Keratinocyte (primary cell): ENCODE data around the gene PPM1A. TPM values are rescaled to one million over a fixed set of nuclear protein-coding genes. Genes with fewer than 3 reads are reported as not detected.

Experiments
- DNase-seq: peaks from one replicate; pipeline ENCODE4 v3.0.0-alpha.2; 2011; ENCODE audit warnings: low read depth, missing footprints, low spot score
- FAIRE-seq: peaks from 2 replicates; lab custom pipeline; 2011; peaks lifted over from hg19 to GRCh38; lab: Jason Lieb, UNC
- H2AFZ ChIP-seq: 2 replicates; pipeline ENCODE4 v1.6.0; 2012; ENCODE audit warnings: low read length, control low read depth, inconsistent platforms; ENCODE audit not compliant: control insufficient read depth
- H3K27ac ChIP-seq: 2 replicates; pipeline ENCODE4 v1.5.1; 2011; ENCODE audit warnings: low read length; ENCODE audit not compliant: control insufficient read depth, insufficient read depth
- H3K27me3 ChIP-seq: 3 replicates; pipeline ENCODE4 v1.6.0; 2011; ENCODE audit warnings: low read length; ENCODE audit not compliant: control insufficient read depth, insufficient read depth; ENCODE audit errors: extremely low read depth
- H3K36me3 ChIP-seq, 2 experiments: 2 replicates in 1 of 2; 3 replicates in 1 of 2; pipeline ENCODE4 v1.5.1; 2011; ENCODE audit warnings: low read length in 2 of 2, mild to moderate bottlenecking in 1 of 2; ENCODE audit not compliant: control insufficient read depth in 2 of 2, insufficient read depth in 2 of 2; ENCODE audit errors: extremely low read depth in 1 of 2
- H3K4me1 ChIP-seq: 3 replicates; pipeline ENCODE4 v1.5.1; 2011; ENCODE audit warnings: low read length; ENCODE audit not compliant: control insufficient read depth, insufficient read depth; ENCODE audit errors: extremely low read depth
- H3K4me2 ChIP-seq: 3 replicates; pipeline ENCODE4 v1.6.0; 2011; ENCODE audit warnings: low read depth, low read length; ENCODE audit not compliant: control insufficient read depth, insufficient read depth; ENCODE audit errors: extremely low read depth
- H3K4me3 ChIP-seq, 3 experiments: fragments of 200-600 bp in 1 of 3; sonication (generic) in 1 of 3; 2 replicates in 2 of 3; 3 replicates in 1 of 3; pipeline ENCODE4 v1.5.1; 2011 to 2016; ENCODE audit warnings: low read length in 3 of 3, mild to moderate bottlenecking in 3 of 3, control low read depth in 2 of 3, inconsistent platforms in 1 of 3, low read depth in 1 of 3, mixed read lengths in 1 of 3, mixed run types in 1 of 3, moderate library complexity in 1 of 3; ENCODE audit not compliant: control insufficient read depth in 2 of 3, insufficient read depth in 2 of 3; ENCODE audit errors: extremely low read depth in 1 of 3
- H3K79me2 ChIP-seq: 2 replicates; pipeline ENCODE4 v1.6.0; 2012; ENCODE audit warnings: low read length; ENCODE audit not compliant: control insufficient read depth, insufficient read depth
- H3K9ac ChIP-seq: 3 replicates; pipeline ENCODE4 v1.6.0; 2011; ENCODE audit warnings: low read length; ENCODE audit not compliant: control insufficient read depth, insufficient read depth; ENCODE audit errors: extremely low read depth
- H3K9me1 ChIP-seq: 3 replicates; pipeline ENCODE4 v1.6.0; 2011; ENCODE audit warnings: low read length; ENCODE audit not compliant: control insufficient read depth, insufficient read depth; ENCODE audit errors: extremely low read depth
- H3K9me3 ChIP-seq: 2 replicates; pipeline ENCODE4 v1.5.1; 2012; ENCODE audit warnings: low read depth, low read length; ENCODE audit not compliant: control insufficient read depth
- H4K20me1 ChIP-seq: 3 replicates; pipeline ENCODE4 v1.6.0; 2011; ENCODE audit warnings: low read length; ENCODE audit not compliant: control insufficient read depth, insufficient read depth; ENCODE audit errors: extremely low read depth
- CTCF ChIP-seq, 3 experiments: IDR thresholded peaks in 1 of 3; conservative IDR thresholded peaks in 1 of 3; optimal IDR thresholded peaks in 1 of 3; 2 replicates in 2 of 3; 3 replicates in 1 of 3; pipeline versions ENCODE3 to v1.5.1; 2011; ENCODE audit warnings: low read length in 3 of 3, mild to moderate bottlenecking in 3 of 3, moderate library complexity in 2 of 3, control low read depth in 1 of 3, inconsistent platforms in 1 of 3; ENCODE audit not compliant: insufficient read depth in 2 of 3; ENCODE audit errors: extremely low read depth in 1 of 3
- EZH2 ChIP-seq: IDR thresholded peaks from one replicate; pipeline ENCODE4 v1.6.1; 2012; ENCODE audit warnings: inconsistent platforms, mild to moderate bottlenecking, low read length, moderate library complexity
- dilution Hi-C: fragments of 300-500 bp; cut with MboI; formaldehyde crosslinking; loops from one replicate; pipeline ENCODE4 v1.7.0; 2020; ENCODE audit warnings: low sequenced_read_pairs; ENCODE audit not compliant: extremely low pct_ligation_motif_present
- polyA plus RNA-seq, 5 experiments: library from polyadenylated mRNA; depleted of rRNA in 3 of 5; stranded (reverse) in 3 of 5; stranded (forward) in 1 of 5; unstranded in 1 of 5; fragments of >200 nt; gene quantifications; 1 replicate in 1 of 5; 2 replicates in 3 of 5; 3 replicates in 1 of 5; pipeline versions ENCODE4 v1.2.1 to v1.2.3, GENCODE V29; 2011 to 2012; ENCODE audit warnings: missing spikeins in 2 of 5, low read depth in 1 of 5, low replicate concordance in 1 of 5

The PPM1A gene
- polyA plus RNA-seq, 1 donor (not counting 4 experiments of a cell fraction or from before 2014, with no cell fraction given), result 44.5 TPM

DNA sequence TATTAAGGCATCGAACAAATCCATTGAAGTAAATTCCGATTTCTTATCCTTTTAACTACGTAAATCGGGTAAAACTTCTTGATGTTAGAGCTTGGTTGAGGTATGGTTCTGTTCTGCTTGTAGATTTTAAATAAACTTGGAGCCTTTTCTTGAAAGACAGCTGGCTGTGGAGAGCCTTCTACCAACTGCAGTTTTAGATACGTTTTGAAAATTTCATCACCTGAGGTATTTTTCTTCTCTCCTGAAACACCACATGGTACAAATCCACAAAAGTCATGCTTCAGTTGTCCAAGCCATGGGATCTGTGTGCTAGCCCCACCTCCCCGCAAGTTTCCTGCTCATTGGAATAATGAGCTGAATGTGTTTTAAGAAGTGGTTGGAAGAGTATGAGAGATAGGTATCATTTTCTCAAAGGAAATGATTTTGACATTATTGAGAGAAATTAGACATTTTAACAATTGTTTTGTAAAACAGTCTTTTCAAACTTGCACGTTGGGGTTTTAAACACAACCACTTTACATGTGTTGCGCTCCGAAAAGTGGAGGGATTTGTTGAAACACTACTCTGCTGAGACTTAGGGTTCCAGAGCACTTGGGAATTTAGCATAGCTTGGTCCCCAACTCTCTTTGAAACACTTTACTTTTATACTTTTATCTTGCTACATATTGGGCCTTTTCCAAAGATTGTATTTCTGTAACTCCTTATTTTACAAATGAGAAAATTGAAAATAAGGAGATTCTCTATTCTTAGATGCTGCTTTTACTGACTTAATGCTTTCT is 1.4 kb downstream of the PPM1A start:
- no peak for DNase-seq
- no peaks in the 10 kb centered on the region for H3K9me3 ChIP-seq
- no peaks in the 10 kb centered on the region for H4K20me1 ChIP-seq
- peaks cover 29% of the 10 kb centered on the region for H3K4me1 ChIP-seq
- peak; percentile 63 for FAIRE-seq
- H3K27me3 ChIP-seq, result no peaks in the 10 kb centered on the region
- dilution Hi-C loops, result no loop called here
- no peak overlapping the region for H2AFZ ChIP-seq
- peaks cover 50% of the 10 kb centered on the region for H3K79me2 ChIP-seq
- TF ChIP-seq CTCF (optimal IDR thresholded peaks at IDR 0.05 in 1 of 3, IDR thresholded peaks at IDR 0.05 in 1 of 3, conservative IDR thresholded peaks at IDR 0.05 in 1 of 3; ENCODE audit: extremely low read depth in 1 of 3, insufficient read depth in 2 of 3, low read length in 3 of 3) (no peak), EZH2 (no peak)
- H3K27ac ChIP-seq, result peak overlapping the region; percentile 76
- H3K4me3 ChIP-seq, result peak overlapping the region; percentile 73 to 88 (median 77)
- no peaks in the 10 kb centered on the region for H3K36me3 ChIP-seq
- peak overlapping the region; percentile 89 for H3K4me2 ChIP-seq
- no peaks in the 10 kb centered on the region for H3K9me1 ChIP-seq
- H3K9ac ChIP-seq, result peak overlapping the region; percentile 84

- TF ChIP-seq EZH2, result no peak
- no peak for TF ChIP-seq CTCF (optimal IDR thresholded peaks at IDR 0.05 in 1 of 3, IDR thresholded peaks at IDR 0.05 in 1 of 3, conservative IDR thresholded peaks at IDR 0.05 in 1 of 3; ENCODE audit: extremely low read depth in 1 of 3, insufficient read depth in 2 of 3, low read length in 3 of 3)
- DNase-seq (no peak), FAIRE-seq (no peak)
- Histone ChIP-seq H3K27me3 (no peaks in the 10 kb centered on the region), H3K36me3 (no peaks in the 10 kb centered on the region), H3K9me3 (no peaks in the 10 kb centered on the region), H4K20me1 (no peaks in the 10 kb centered on the region), H3K4me3 (peak overlapping the region in 1 of 3 experiments; percentile 0), H3K79me2 (peaks cover 64% of the 10 kb centered on the region), H3K4me2 (peak overlapping the region; percentile 89), H3K4me1 (peaks cover 29% of the 10 kb centered on the region), H3K9ac (no peak overlapping the region), H2AFZ (no peak overlapping the region), H3K9me1 (no peaks in the 10 kb centered on the region), H3K27ac (no peak overlapping the region)
- dilution Hi-C loops, result no loop called here
Observed at GRCh38 chr14:60251877-60252276, 2.9 kb downstream of the PPM1A start.
